Activated CD4-positive, alpha-beta T cell treated with anti-CD3 and anti-CD28 coated beads for 24 hours (primary cell): ENCODE results near the gene ATP13A4.

Experiments
- DNase-seq, 2 donors: peaks; one replicate each; pipeline ENCODE4 v3.0.0-alpha.2; 2020; ENCODE audit warnings: low read depth in 2 of 2

ATP13A4 gene

DNA sequence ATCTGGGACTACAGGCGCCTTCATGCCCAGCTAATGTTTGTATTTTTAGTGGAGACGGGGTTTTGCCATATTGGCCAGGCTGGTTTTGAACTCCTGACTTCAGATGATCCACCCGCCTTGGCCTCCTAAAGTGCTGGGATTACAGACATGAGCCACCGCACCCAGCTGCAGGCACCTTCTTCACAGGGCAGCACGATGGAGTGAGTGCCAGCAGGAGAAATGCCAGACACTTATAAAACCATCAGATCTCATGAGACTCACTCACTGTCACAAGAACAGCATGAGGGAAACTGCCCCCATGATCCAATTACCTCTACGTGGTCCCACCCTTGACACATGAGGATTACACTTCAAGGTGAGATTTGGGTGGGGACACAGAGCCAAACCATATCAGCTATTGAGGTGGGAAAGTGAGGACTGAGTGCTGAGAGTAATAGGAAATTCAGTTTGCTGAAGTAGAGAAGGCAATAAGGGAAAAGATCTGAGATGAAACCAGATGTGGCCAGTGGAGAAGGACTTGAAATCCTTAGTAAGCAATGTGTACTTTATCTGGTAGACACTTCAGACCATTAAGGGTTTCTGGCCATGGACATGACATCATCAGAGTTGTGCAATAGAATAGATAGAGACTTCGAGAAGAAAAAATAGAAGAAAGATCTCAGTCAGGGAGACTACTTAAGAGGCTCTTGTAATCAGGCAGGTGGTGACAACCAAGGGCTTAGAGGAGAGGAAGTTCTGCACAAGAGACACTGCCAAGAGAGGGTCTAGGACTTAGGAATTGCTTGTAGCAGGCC is 158.0 kb downstream of the ATP13A4 start:
- DNase-seq: no peak

DNA sequence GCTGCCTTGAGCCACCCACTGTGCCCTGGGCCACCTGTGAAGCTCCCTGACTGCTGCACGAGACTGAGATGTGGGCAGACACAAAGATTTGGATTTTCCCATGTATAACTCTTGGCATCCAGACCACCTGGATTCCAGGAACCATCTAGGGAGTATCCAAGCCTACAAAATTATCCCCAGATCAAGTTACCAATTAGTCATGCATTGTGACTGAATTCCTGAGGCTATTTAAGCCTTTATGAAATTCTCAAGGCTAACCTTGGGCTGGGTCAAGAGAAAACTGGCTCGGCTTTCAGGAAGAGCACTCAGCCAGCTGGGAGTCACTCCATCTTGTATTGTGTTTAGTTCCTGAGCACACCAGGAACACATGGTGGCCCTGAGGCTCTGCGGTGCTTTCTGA is 162.8 kb downstream of the ATP13A4 start:
- no peak for DNase-seq

DNA sequence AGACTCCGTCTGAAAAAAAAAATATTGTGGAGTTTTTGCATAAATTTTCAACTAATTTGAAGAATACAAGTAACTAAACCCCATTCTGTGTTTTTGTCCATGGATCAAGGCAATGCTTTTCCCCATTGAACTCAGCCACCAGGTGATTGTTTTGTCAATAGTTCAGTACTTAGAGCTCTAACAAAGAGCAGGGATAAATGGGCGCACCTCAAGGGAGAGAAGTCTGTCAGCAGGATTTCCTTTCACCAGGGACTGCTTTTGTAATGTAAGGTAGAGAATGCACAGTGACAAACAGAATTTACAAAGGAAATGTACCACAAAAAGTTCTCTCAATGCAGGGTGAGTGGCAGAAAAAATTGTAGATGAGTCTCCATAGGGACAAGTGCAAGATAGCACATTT is 165.4 kb downstream of the ATP13A4 start:
- no peak for DNase-seq

DNA sequence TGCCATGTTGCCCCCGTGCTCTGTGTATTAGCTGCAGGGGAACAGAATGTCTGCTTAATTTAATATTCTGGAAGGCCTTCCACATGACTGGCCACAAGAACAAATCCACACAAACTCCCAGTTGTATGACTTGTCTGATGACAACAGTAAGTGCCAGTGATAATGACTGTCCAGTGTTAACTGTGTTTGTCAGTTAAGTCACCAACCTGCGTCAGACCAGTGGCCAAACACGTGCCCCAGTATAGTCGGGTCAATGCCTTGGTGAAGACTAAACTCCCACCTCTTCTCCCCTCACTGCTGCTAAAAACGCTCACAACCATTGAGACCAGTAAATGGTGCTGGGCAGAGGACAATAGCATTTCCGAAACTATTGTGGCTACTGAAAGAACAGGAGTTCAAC is 166.3 kb downstream of the ATP13A4 start:
- no peak for DNase-seq

DNA sequence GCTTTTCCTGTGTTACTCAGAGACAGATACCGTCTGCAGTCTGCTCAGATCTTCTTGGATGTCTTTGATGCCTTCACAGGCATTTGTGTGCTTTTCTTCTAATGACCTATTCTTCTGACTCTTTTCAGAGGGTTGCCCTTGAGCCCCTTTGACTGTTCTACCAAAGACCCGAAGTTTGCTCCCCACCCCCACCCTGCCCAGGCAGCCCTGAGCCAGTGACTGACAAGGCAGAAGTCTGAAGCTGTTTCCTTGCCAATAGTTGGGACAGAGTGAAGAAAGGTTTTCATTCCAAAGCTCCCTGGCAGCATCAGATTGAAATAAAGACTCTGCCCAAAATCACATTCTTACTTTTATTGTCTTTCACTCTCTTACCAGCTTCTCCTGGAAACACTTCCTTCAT is 167.1 kb downstream of the ATP13A4 start:
- no peak for DNase-seq

DNA sequence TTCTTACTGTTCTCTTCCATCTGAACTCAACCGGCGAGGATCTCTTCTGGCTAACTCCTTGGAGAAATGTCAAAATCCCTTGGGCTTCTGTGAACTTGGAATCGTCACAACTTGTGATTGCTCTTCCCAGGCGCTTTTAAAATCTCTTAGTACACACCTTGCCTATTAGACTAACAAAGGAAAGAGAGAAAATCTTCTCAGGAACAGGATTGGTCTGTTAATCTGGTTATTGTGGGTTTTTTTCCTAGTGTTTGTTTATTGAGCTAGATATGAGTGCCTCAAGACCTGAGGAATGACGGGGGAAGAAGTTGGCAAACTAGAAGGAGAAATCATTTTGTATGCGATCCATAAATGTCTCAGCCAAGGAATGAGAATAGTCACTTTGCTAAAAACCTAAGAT is 176.0 kb downstream of the ATP13A4 start, which contains the start of gene ATP13A5:
Gene ATP13A5 (minus strand): TSS at position 48 of the 400 bp plus-strand sequence. CDS start 28 bp downstream, at position 20.
- DNase-seq: no peak

DNA sequence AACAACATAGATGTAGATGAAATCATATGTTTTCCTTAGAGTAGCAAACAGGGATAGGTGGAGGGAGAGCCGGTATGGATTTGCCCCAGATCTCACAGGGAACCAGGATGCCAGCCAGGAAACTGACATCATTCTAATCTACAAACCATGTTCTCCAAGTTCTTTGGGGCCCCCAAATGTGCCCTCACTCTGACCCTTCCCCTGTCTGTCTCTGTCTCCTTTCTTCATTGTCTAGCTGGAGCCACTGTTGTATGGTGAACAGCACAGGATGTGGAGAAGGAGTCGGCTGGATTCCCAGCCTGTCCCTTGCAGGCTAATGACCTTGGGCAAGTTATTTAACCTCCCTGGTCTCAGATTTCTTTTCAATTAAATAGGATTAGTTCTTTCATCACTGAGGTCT is 177.1 kb downstream of the ATP13A4 start:
- no peak for DNase-seq

DNA sequence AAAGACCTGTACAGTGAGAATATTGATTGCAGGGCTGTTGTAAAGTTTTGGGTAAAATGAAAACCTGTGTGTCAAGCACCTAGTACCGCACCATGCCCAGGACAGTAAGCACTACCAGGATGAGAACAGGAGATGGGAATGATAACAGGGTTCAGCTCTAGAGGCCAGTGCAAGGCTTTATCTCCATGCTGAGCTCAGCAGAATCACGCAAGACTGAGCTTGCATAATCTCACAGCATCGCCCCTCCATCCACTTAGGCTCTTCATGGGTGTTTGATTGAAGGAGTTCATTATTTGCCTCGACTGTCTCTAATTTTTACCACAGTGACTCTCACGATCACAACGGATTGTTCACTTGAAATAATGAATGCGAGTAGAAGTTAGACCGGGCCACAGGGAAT is 179.1 kb downstream of the ATP13A4 start:
- DNase-seq: no peak

DNA sequence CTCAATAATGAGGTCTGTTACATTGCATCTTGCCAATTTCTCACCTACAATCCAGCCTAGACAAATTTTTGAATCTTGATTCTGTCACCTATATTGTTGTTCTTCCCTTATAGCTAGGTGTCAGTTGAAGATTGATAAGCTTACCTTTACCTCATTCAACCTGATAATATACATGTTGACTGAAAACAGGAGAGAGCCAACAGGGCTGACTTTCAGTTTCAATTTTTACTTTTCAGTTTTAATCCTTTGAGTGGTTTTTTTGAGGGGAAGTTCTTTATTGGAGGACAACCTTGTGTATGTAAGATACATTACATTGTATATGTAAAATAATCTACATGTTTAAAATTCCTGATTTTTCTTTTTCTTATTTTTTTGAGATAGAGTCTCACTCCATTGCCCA is 181.9 kb downstream of the ATP13A4 start:
- DNase-seq: no peak

DNA sequence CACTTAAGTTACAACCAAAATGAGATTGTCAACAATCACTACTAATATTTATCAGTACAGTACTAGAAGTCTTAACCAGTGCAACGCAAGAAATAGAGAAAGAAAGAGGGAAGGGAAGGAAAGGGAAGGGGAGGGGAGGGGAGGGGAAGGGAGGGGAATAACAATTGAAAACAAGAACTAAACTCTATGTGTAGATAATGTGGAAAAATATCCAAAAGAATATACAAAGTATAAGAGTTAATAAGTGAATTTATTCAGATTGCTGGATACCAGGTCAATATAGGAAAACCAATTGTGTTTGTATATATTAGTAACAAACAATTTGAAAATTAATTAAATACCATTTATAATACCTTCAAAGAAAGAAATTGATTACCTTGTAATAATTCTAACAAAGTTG is 186.8 kb downstream of the ATP13A4 start:
- DNase-seq: no peak

DNA sequence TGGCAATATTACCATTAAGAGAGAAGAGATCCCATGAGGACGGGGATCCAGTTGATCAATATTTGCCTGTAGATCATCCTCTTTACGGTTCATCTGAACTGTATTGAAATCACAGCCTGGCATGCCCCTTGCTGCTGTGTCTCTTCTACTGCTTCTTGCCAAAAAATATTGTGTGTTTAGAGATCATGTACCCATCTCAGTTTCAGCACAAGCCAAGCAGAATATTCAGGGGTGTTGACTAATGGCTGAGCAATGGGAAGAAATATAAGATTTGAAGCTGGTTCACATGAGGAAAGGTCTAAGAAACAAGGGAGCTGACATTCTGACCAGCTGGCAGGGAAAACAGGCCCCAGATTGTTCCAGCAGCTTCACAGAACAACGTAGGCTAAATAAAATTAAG is 197.4 kb downstream of the ATP13A4 start:
- no peak for DNase-seq

DNA sequence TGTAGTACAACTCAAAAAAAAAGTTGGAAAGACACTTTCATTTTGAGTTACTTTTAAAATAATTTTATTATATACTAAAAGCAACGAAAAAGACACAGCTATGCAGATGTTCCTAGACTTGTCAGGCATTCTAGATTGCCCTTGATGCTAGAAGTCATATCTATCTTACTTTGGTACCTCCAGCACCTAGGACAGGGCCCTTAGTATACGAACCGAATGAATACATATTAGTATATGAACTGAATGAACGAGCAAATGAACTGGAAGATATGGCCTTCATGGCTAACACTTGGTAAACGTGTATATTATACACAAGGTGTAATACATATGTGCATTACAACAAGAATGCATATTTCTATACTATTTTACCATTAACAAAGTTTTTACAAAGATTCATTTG is 200.3 kb downstream of the ATP13A4 start:
- DNase-seq: no peak
